ENCODE measurements around the gene COG5.

Gene COG5

DNA sequence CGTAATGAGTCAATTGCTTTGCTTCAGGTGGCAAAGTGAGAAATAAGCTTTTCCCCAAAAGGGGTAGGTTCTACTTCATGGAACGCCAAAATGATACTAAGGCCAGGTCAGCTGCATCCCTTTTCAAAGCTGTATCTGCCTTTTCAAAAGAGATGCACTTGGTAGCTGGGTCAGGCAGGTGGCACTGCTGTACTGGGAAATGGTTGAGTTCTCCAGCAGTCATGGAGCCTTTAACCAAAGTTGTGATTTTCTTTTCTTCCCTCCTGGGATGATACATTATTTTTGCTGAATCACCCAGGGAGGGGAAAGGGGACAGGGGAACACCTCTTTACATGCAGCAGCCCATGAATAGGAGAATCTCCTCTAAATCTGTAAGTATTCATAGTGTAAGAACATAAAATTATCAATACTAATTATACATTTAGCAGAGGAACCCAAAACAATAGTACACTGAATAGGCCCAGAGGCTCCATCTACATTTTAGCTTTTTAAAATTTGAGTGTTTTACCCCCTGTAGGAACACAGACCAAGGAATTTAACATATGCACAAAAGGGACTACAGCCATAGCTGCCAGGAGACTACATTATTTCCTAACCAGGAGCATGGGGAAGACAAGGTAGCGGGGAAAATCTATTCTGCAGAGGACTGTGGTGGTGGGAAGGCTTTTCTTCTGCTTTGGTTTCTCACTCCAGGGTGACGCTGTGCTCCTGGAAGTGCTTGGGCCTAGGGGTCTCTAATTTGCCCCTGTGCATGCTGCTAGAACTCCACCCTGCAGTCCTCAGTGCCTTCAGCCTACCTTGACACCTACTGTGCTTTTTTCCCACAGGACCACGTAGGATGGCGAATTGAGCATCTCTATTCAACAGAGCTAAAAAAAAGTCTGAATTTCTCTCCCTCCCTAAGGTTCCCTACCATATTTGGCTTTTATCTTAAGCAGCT lies 100.3 kb downstream of the COG5 start:
- peak; percentile 77 for DNase-seq (ENCODE audit: low spot score)

DNA sequence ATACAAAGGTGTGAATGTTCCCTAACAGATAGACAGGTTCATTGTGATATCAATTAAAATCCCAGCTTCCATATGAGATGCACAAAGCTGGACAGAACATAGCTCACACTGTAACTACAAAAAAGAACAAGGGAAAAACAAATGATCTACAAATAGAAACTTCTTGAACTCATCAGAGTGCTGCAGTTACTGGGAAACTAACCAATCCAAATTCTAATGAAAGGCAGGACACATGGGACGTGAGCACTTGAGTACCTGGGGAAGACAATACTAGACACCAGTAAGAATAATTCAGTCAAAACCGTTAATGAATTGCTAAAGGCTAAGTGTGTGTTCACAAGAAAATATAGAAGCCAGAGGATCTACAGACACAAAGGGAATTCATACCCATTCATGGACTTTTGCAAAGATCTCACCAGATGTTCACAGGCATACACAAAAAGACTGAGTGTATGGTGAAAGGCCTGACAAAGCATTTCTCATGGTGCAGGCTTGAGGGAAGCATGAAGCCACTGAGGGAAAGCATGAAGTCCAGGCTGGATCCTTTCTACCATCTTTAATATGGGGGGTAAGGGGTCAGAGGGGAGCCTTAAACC lies 101.7 kb downstream of the COG5 start:
- no peak for DNase-seq (ENCODE audit: low spot score)

DNA sequence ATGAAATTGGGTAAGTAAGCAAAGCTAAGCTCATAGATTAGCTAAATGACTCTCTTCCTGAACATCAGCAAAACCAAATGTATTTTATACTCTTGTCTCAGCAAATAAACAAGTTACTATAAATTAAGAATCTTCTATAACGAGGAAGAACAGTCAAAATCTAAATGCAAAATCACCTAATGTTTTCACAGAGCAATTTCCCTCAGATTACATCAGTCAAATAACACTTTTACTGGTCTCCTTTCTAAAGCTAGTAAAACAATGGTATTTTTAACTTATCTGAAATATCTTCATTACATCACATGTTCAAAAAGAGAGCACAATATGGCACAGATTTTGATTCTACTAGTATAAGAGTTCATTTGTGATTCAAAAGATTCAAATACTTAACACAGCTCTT lies 110.3 kb downstream of the COG5 start:
- DNase-seq (ENCODE audit: low spot score), result no peak

DNA sequence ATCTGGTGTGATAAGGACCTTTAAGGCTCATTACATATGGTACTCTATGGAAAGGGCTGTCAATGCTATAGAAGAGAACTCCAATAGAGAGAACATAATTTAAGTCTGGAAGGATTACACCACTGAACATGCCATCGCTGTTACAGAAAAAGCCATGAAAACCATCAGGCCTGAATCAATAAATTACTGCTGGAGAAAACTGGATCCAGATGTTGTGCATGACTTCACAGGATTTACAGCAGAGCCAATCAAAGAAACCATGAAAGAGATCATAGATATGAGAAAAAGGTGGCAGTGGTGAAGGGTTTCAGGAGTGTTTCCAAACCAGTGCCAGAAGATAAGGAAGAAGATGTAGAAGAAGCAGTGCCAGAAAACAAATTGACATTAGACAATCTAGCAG lies 112.8 kb downstream of the COG5 start:
- DNase-seq (ENCODE audit: low spot score), result no peak

DNA sequence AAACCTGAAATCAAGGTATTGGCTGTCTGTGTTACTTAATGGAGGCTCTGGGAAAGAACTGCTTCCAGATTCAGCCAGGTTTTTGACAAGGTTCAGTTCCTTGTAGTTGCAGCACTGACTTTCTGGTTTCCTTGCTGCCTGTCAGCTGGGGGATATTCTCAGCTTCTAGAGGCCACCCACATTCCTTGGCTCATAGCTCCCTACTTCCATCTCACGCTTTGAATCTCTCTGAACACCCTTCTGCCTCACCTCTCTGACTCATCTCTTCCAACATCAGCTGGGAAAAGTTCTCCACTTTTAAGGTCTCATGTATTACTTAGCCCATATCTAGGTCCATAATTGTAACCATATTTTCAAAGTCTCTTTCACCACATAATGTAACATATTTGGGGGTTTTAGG lies 116.7 kb downstream of the COG5 start:
- DNase-seq (ENCODE audit: low spot score), result no peak

DNA sequence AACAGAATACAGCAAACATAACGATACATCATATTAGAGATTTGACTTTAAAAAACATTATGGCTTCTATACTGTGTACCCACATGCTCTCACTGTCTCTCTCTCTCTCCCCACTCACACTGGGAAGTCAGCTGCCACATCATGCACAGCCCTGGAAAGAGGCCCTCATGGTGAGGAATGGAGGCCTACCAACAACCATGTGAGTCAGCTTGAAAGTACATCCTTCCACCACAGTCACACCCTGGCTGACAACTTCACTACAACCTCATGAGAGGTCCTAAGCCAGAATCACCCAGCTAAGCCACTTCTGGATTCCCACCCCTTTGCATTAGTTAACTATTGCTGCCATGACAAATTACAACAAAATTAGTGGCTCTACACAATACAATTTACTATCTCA lies 117.2 kb downstream of the COG5 start:
- DNase-seq (ENCODE audit: low spot score), result peak; percentile 65

DNA sequence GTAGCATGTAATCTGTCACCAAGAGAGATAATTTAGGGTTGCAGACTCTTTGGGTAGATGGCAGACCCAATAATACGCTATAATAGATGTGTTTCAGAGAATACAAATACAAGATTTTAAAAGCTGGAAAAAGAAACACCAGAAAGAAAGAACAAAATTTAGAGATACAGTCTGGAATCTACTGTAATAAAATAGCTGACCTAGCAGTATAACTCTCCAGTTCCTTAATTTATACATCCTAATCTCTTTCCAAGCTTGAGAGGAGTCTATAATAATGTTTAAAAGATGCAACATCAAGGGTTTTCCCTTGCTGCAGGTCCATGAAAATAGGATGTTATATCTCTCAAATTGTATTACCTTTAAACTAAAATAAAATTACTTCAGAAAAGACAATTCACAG lies 121.0 kb downstream of the COG5 start:
- DNase-seq (ENCODE audit: low spot score), result no peak

DNA sequence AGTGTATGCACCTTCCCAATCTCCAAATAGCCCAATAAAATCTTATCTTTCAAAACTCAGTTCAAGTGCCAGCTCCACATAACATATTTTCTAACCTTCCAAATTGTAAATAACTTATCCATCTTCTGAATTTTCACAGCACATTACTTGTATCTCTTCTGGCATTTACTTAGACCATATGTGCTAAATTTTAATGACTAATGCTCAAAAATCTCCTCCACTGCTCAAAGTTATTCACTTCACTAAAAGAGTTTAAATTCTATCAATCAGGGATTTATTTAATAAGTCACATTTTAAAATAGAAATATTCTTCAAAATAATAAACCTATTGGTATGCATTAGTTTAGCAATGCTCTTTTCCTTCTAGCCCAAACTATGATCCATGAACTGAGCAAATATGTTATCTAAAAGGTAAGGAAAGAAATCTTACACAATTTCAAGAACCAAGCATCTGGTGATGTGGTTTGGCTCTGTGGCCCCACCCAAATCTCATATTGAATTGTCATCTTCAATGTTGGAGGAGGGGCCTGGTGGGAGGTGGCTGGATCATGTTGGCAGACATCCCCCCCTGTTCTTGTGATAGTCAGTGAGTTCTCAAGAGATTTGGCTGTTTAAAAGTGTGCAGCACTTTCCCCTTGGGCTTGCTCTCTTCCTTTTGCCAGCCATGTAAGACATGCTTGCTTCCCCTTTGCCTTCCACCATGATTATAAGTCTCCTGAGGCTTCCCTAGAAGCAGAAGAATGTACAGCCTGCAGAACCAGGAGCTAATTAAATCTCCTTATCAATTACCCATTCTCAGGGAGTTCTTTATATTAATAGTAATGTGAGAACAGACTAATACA lies 121.9 kb downstream of the COG5 start:
- DNase-seq (ENCODE audit: low spot score), result peak; percentile 42

DNA sequence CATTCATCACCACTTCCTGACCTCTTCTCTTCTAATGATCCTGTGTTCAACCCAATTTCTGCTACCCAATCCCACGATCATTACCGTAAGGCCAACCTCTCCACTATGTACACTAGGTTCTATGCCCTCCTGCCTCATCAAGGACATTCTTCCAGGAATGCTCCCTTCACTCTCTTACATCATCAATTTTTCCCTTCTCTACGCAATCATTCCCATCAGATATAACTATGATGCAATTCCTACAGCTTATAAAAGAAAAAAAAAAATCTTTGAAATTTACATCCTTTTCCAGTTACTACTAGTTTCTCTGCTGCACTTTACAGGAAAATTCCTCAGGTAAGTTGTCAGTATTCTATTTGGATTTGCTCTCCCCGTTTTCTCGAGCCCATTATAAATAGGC lies 124.7 kb downstream of the COG5 start:
- no peak for DNase-seq (ENCODE audit: low spot score)

DNA sequence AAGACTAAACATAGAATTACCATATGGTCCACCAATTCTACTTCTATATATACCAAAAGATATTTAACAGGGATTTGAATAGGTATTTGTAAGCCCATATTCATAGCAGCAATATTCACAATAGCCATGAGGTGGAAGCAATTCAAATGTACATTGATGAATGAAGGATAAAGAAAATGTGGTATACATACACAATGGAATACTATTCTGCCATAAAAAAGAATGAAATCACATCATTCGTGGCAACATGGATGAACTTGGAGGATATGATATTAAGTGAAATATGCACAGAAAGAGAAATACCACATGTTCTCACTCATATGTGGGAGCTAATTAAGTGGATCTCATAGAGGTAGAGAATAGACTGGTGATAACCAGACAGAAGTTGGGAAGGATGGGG lies 128.0 kb downstream of the COG5 start:
- DNase-seq (ENCODE audit: low spot score), result no peak

DNA sequence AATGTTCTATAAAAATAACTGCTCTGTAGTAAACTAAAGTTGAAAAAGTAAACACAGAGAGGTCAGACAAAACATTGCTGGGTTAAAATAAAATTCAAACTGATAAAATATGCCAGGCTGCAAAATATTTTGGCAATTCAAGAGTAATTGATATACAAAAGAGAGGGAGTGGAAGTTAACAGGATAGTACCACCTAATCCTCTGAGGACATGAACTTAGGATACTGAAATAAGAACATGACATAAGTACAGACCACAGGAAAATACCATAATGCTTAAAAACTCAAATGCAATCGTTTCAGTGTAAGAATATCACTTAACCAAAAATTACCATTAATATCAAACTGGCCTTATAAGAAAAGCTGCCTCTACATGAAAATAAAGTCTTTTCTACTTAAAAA lies 131.5 kb downstream of the COG5 start:
- DNase-seq (ENCODE audit: low spot score), result no peak

DNA sequence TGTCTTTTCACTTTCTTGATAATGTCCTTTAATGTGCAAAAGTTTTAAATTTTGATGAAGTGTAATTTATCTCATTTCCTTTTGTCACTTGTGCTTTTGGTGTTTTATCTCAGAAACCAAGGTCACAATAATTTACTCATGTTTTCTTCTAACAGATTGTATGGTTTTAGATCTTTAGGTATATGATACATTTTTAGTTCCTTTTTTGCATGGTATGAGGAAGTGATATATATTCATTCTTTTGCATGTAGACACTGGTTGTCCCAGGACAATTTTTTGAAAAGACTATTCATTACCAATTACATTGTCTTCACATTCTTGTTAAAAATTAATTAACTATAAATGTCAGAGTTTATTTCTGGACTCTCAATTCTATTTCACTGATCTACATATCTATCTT lies 133.7 kb downstream of the COG5 start:
- no peak for DNase-seq (ENCODE audit: low spot score)

DNA sequence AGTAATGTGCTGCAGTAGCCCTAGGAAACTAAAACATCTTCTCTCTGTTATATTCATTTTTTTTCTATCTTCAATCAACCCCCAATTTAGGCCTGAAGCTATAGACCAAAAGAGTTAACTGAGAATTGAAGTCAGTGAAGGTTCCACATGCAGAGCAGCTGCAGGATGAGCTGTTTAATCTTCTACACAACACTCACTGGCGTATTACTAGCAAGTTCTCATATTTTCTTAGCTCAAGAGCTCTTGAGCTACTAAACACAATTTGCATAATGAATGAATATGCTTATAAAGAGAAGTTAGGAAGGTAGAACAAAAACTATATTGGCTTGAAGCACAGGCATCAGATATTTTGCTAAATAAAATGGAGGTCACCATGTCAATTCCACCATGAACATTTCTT lies 135.1 kb downstream of the COG5 start:
- DNase-seq (ENCODE audit: low spot score), result no peak

DNA sequence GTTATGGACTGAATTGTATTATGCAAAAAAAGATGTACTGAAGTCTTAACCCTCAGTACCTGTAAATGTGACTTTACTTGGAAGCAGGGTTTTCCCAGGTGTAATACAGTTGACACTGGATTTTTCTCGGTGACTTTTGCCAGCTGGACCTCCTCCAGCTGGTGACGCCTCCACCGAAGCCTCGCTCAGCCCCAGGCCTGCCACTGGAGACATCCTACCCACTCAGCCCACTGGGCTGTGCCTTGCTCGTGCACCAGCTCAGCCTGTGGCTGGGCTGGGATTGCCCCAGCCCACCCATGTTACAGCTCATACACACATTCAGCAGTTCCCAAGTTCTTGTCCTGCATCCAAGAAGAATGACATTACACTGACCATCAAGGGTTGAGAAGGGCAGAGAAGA lies 136.3 kb downstream of the COG5 start:
- DNase-seq (ENCODE audit: low spot score), result no peak

DNA sequence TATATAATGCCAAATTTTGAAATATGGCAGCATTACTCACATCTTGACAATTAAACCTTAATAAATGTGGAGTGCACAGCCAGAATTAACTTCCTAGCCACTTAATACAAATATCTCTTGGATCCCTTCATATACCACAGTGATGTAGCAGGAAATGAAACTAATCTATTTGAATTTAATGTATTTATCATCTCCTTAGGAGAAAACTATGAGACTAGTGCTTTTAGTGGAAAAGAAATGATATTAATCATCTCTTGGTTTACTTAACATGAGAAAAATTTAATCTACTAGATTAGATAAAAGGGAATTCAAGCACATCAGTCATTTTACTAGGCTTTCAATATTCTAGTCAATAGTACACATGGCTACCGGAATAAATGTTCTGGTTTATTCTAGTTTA lies 149.5 kb downstream of the COG5 start:
- DNase-seq (ENCODE audit: low spot score), result no peak

DNA sequence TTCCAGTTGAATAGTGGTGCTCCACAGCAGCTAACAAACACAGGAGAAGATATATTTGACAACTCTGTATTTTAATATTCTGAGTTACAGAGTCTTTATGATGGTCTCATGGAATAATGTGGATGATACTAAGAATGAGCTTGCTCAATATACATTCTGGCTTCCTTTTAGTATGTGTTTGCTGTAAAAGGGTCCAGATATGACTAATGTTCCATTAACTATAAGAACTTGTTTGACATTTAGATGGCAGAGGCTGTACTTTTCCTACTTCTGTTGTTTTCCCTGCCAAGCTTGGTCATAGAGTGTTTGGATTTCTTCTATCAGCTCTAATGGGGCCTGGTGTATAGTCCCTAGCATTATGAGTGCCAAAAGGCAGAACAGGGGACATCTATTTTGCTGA lies 155.4 kb downstream of the COG5 start:
- no peak for DNase-seq (ENCODE audit: low spot score)

DNA sequence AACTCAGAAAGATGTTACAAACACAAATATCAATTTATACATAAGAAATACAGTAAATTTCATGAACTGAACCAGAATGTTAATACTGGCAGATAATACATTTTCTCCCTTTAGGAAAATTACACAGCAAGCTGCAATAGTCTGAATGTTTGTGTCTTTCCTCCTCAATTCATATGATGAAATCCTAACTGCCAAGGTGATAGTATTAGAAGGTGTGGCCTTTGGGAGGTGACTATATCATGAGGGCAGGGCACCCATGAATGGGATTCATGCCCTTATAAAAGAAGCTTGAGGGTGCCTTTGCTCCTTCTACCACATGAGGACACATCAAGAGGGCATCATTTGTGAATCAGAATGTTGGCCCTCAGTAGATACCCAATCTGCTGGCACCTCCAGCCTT lies 158.2 kb downstream of the COG5 start:
- DNase-seq (ENCODE audit: low spot score), result no peak

DNA sequence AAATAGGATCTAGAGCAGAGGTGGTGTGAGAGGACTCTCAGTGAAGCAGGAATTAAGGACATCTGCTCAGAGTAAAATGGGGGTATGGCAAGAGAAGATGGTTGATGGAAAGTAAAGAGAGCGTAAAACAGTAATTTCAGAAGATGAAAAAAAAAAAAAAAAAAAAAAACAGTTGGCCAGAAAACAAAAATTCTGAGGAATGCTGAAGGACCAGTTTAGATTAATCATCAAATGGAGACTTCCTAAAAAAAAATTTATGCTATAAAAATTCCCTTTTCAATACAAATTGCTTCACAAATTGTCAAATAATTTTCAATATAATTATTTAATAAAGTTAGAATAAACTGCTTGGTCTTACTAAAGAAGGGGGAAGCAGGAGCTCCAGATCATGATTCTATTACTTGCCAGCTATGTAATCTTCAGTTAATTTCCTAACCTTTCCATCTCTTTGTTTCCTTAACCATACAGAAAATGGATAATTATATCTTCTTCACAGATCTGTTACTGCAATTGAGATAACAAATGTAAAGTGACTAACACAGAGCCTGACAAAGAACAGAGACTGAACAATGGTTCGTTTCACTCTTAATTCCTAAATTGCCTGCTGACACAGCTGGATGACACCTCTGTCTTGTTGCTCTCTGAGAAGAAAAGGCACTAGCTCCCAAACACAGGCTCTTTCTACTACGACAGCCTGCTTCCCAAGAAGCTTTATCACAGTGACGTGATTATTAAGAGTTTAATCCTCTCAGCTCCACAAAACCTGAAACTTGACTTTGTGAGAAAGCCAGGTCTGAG lies 158.8 kb downstream of the COG5 start:
- DNase-seq (ENCODE audit: low spot score), result peak; percentile 6

DNA sequence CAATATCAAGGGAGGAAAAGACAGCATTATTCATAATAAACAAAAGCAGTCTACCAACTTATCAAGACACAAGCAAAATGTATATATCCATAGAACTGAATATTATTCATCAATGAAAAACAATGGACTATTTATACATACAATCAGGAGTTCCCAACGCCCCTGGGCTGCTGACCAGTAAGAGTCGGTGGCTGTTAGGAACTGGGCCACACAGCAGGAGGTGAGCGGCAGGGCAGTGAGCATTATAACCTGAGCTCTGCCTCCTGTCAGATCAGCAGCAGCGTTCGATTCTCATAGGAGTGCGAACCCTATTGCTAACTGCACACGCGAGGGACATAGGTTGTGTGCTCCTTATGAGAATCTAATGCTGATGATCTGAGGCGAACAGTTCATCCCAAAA lies 165.6 kb downstream of the COG5 start:
- no peak for DNase-seq (ENCODE audit: low spot score)

DNA sequence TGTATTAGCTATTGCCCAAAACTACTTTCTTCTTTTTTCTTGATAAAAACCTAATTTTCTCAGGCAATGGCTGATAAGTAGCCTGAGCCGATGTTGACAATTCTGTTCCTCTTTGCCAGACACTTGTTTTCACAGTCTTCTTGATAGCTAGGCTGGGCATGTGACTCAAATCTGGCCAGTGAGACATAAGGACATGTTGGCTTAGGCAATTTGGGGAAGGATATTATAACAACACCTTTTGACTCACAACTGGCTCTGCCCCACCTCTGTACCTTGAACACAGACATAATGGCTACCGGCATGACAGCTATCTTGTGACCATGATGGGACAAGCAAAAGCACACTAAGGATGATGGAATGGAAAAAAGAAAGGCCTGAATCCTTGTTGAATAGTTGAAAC lies 166.7 kb downstream of the COG5 start:
- no peak for DNase-seq (ENCODE audit: low spot score)

DNA sequence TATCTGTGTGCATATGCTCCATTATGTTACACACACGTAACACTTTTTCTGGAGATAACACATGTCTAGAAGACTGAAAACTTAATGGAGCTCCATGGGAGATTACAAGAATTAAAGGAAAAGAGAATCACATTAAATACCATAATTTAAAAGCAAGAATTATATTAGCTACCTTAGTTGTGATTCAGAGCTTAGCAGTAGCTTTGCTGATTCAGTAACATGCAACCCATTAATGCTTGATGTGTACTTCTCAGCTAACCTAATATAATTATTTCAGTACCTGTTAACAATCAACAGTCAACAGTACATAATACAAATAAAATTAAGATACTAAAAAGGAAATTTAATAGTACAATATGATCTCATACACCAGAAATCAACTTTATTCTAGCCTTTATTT lies 167.6 kb downstream of the COG5 start:
- no peak for DNase-seq (ENCODE audit: low spot score)

DNA sequence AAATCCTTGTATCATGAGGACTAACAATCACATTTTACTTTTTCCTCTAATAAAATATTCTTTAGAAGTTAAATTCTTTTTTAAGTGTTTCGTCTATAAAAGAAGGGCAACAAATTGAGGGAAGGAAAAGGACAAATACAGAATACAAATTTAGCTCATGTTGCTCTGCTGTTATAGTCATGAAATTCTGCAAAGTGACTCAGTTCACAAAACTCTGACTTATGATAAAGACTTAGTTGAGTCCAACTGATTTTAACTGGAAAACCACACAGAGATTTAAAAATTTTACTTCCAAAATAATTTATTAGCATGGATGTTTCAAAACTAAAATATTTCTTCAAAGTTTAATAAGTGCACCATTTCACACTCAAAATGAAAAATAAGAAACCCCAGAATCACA lies 168.9 kb downstream of the COG5 start:
- DNase-seq (ENCODE audit: low spot score), result peak; percentile 33

Measured in AG08395 (cell line).